Spleen (tissue), 11 donors: Measurements from ENCODE around the gene CDC42EP3. TPM values are rescaled to one million over a fixed set of nuclear protein-coding genes. Genes with fewer than 3 reads are reported as not detected.

Experiments used
- DNase-seq: peaks from one replicate; pipeline ENCODE4 v3.0.0-alpha.2; 2020
- H3K27ac ChIP-seq, 8 donors: fragments of 200-600 bp; sonication (generic) in 7 of 8; 1 replicate in 4 of 8; 2 replicates in 4 of 8; pipeline versions ENCODE4 v1.5.0 to v1.8.0; 2016 to 2021; ENCODE audit warnings: inconsistent platforms in 4 of 8, mild to moderate bottlenecking in 4 of 8, moderate library complexity in 1 of 8
- H3K27me3 ChIP-seq, 7 donors: fragments of 200-600 bp; sonication (generic) in 6 of 7; replicated peaks in 1 of 7; 1 replicate in 4 of 7; 2 replicates in 3 of 7; pipeline versions ENCODE4 v1.5.0 to v1.8.0; 2016 to 2021; ENCODE audit warnings: inconsistent platforms in 3 of 7, mild to moderate bottlenecking in 1 of 7
- H3K36me3 ChIP-seq, 6 donors: fragments of 200-600 bp; sonication (generic) in 5 of 6; 1 replicate in 4 of 6; 2 replicates in 2 of 6; pipeline versions ENCODE4 v1.5.0 to v1.8.0; 2016 to 2021; ENCODE audit warnings: inconsistent platforms in 2 of 6
- H3K4me1 ChIP-seq, 6 donors: fragments of 200-600 bp; sonication (generic) in 5 of 6; 1 replicate in 3 of 6; 2 replicates in 3 of 6; pipeline versions ENCODE4 v1.5.0 to v1.8.0; 2016 to 2021; ENCODE audit warnings: inconsistent platforms in 3 of 6
- H3K4me3 ChIP-seq, 8 donors: fragments of 200-600 bp; sonication (generic) in 7 of 8; 1 replicate in 4 of 8; 2 replicates in 4 of 8; pipeline versions ENCODE4 v1.5.0 to v1.8.0; 2016 to 2021; ENCODE audit warnings: inconsistent platforms in 4 of 8, mild to moderate bottlenecking in 4 of 8, moderate library complexity in 2 of 8
- H3K9me3 ChIP-seq, 8 donors: fragments of 200-600 bp; sonication (generic) in 7 of 8; 1 replicate in 4 of 8; 2 replicates in 4 of 8; pipeline versions ENCODE4 v1.5.0 to v1.8.0; 2016 to 2021; ENCODE audit warnings: inconsistent platforms in 4 of 8
- POLR2A ChIP-seq, 3 donors: fragments of 450-650 bp; IDR thresholded peaks; one replicate each; pipeline ENCODE4 v1.5.1; 2017; ENCODE audit warnings: antibody characterized with exemption in 3 of 3, mild to moderate bottlenecking in 1 of 3
- POLR2AphosphoS5 ChIP-seq, 3 donors: sonication (generic); formaldehyde crosslinking; IDR thresholded peaks; one replicate each; pipeline ENCODE4 v1.5.1; 2017; ENCODE audit warnings: antibody characterized with exemption in 3 of 3
- WGBS, 5 donors: extraction: QIAGEN DNeasy Blood & Tissue Kit in 3 of 5; methylation state at CpG; one replicate each; pipeline versions ENCODE4 v1.1.5 to v1.1.7; 2013 to 2018; 5-methylcytosine and 5-hydroxymethylcytosine counted together
- intact Hi-C: fragments of 100-400 bp; cut with DNase I; formaldehyde crosslinking; loops from one replicate; pipeline ENCODE4 v1.15.0; 2023; ENCODE audit warnings: low total_unique reads
- polyA plus RNA-seq, 3 donors: library from polyadenylated mRNA; stranded (reverse); fragments of 200-250 nt; gene quantifications; one replicate each; pipeline ENCODE4 v1.2.1, GENCODE V29; 2013
- total RNA-seq, 7 donors: library from RNA; depleted of rRNA in 3 of 7; stranded (reverse); fragments of >200 nt in 3 of 7; fragmentation: NEBNext Ultra II Directional in 4 of 7; extraction: Animal tissue kit (Norgen Biotek cat#: 25700) in 4 of 7; gene quantifications; one replicate each; pipeline versions ENCODE4 v1.1.0 to v1.2.1, GENCODE V29; 2016 to 2021
- TF ChIP-seq, protein P1 (sequence below), 11 experiments: fragments of 200-600 bp in 7 of 11; fragments of 450-650 bp in 4 of 11; sonication (generic) in 4 of 11; IDR thresholded peaks in 8 of 11; conservative IDR thresholded peaks in 3 of 11; 1 replicate in 7 of 11; 2 replicates in 4 of 11; pipeline versions ENCODE4 v1.4.0 to v1.8.0; 2016 to 2021; ENCODE audit warnings: antibody characterized with exemption in 11 of 11, inconsistent platforms in 4 of 11, mild to moderate bottlenecking in 1 of 11
- donor health status: healthy with polysubstance abuse.
- donor health status: DM: no; HTN: no; CAD: no; lungs with moderate emphysema.
- donor health status: DM: no; HTN: no; CAD: no.
- donor health status: Bipolar disorder and iron deficiency.
- donor health status: healthy.
- donor health status: DM: no; HTN: no; CAD: no.
- donor health status: DM: yes; HTN: yes; CAD: no.

Gene CDC42EP3
- total and polyA plus RNA-seq, 10 donors: 9.5 to 57.2 (median 41.2) TPM

DNA sequence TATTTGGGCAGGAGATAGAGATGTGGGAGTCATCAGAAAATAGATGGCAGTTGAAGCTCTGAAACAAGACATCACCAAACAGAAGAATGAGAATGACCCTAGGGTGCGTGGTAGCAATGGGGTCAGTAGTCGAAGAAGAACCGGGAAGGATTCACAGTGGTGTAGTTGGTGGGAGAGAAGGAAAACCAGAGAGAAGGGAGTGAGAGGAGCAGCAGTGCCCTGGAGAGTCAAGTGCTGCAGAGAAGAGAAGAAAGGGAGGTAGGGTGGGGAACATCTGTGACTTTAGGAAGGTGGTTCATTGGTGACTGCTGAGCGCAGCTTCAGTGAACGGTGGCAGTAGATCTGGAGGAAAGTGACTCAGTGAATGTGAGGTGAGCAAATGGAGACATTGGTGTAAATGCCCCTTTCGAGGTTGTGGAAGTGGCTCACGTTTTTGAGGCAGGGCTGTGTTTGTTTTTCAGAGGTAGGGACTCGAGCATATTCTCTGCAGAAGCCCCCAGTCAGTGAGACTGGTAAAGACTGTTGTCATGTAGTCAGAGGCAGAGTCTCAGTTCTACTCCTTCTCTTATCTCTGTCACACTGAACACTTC, 36.4 kb downstream of the CDC42EP3 start:
- Histone ChIP-seq H3K4me3 (peak overlapping the region in 1 of 8 donors; percentile 53), H3K36me3 (peaks cover 0 to 2% (median 0%) of the 10 kb centered on the region in 6 donors), H3K27ac (peak overlapping the region; percentile 13 to 91 (median 86)), H3K4me1 (peaks cover 15 to 59% (median 38%) of the 10 kb centered on the region in 6 donors), H3K9me3 (no peaks in the 10 kb centered on the region), H3K27me3 (no peaks in the 10 kb centered on the region)
- DNase-seq: no peak
- intact Hi-C loops: no loop called here
- WGBS, 5 donors: 60 to 68% (median 60%) methylated on average over 8 of the region's 8 CpGs
- TF ChIP-seq, protein P1, sequence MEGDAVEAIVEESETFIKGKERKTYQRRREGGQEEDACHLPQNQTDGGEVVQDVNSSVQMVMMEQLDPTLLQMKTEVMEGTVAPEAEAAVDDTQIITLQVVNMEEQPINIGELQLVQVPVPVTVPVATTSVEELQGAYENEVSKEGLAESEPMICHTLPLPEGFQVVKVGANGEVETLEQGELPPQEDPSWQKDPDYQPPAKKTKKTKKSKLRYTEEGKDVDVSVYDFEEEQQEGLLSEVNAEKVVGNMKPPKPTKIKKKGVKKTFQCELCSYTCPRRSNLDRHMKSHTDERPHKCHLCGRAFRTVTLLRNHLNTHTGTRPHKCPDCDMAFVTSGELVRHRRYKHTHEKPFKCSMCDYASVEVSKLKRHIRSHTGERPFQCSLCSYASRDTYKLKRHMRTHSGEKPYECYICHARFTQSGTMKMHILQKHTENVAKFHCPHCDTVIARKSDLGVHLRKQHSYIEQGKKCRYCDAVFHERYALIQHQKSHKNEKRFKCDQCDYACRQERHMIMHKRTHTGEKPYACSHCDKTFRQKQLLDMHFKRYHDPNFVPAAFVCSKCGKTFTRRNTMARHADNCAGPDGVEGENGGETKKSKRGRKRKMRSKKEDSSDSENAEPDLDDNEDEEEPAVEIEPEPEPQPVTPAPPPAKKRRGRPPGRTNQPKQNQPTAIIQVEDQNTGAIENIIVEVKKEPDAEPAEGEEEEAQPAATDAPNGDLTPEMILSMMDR (IDR thresholded peaks at IDR 0.05 in 8 of 11, conservative IDR thresholded peaks at IDR 0.05 in 3 of 11): no peak
- TF ChIP-seq POLR2A (IDR thresholded peaks at IDR 0.05) (no peak), POLR2AphosphoS5 (IDR thresholded peaks at IDR 0.05) (no peak)

DNA sequence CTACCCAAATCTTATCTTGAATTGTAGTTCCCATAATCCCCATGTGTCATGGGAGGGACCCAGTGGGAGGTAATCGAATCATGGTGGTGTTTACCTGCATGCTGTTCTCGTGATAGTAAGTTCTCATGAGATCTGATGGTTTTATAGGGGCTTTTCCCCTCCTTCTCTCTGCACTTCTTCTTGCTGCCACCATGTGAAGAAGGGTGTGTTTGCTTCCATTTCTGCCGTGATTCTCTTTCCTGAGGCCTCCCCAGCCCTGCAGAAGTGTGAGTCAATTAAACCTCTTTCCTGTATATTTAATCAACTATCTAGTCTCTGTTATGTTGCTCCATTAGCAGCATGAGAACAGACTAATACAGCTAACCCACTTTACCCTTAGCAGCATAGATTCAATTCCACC, 37.6 kb downstream of the CDC42EP3 start:
- Histone ChIP-seq H3K9me3 (no peaks in the 10 kb centered on the region), H3K4me3 (peak overlapping the region in 1 of 8 donors; percentile 53), H3K27ac (peak overlapping the region in 2 of 8 donors; percentile 90), H3K36me3 (no peaks in the 10 kb centered on the region), H3K27me3 (no peaks in the 10 kb centered on the region), H3K4me1 (peaks cover 15 to 59% (median 38%) of the 10 kb centered on the region in 6 donors)
- WGBS, 5 donors: 59 to 82% (median 75%) methylated on average over 3 of the region's 3 CpGs
- DNase-seq: no peak
- TF ChIP-seq POLR2AphosphoS5 (IDR thresholded peaks at IDR 0.05) (no peak), POLR2A (IDR thresholded peaks at IDR 0.05) (no peak)
- TF ChIP-seq, protein P1 (IDR thresholded peaks at IDR 0.05 in 8 of 11, conservative IDR thresholded peaks at IDR 0.05 in 3 of 11): no peak
- intact Hi-C loops: no loop called here

DNA sequence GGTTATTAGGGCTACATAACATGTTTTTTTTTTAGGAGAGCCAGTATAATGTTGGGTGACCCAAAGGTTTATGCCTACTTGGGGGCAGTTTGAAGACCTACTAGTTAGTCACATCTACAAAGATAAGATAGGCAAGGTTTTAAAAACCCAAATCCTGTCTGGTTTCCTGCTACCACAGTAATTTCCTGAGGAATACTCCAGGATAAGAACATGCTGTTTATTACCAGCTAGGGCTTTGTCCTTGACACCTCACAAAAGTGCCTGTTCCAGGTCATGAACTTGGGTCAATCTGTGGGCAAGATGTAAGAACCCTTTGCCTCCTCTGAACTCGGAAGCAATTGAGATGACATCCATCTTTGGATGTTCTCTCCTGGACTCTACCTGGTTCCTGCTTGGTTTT, 38.2 kb downstream of the CDC42EP3 start:
- intact Hi-C loops: no loop called here

DNA sequence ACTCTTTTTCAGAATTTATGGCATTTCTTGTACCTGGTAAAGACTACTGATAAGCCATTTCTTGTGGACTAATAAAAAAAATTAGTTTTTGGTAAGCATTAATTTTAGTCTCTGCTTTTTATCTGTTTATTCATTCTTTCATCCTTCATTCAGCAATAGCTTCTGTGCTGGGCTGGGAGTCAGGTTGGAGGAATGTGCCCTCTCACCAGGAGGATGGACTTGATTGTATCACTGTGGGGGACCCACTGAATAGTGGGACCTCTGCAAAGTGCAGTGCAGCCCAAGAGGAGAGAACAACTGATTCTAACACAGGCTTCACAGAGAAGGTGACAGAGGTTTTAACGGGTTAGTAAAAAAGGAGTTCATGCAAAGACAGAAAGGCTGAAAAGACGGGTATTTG, 39.1 kb downstream of the CDC42EP3 start:
- WGBS, 5 donors: 64 to 97% (median 88%) methylated on average over 2 of the region's 2 CpGs
- H3K4me1 ChIP-seq: peaks cover 12 to 46% (median 36%) of the 10 kb centered on the region in 6 donors
- intact Hi-C loops: no loop called here
- H3K27me3 ChIP-seq: no peaks in the 10 kb centered on the region
- H3K4me3 ChIP-seq: no peak overlapping the region
- DNase-seq: no peak
- H3K9me3 ChIP-seq: no peaks in the 10 kb centered on the region
- no peak overlapping the region for H3K27ac ChIP-seq
- H3K36me3 ChIP-seq: no peaks in the 10 kb centered on the region
- TF ChIP-seq, protein P1 (IDR thresholded peaks at IDR 0.05 in 8 of 11, conservative IDR thresholded peaks at IDR 0.05 in 3 of 11): no peak
- TF ChIP-seq POLR2AphosphoS5 (IDR thresholded peaks at IDR 0.05): no peak
- TF ChIP-seq POLR2A (IDR thresholded peaks at IDR 0.05): no peak

More for the DNA sequence above, 38.2 kb downstream of the CDC42EP3 start:
- Histone ChIP-seq H3K4me1 (peaks cover 15 to 54% (median 38%) of the 10 kb centered on the region in 6 donors), H3K27ac (peak overlapping the region in 1 of 8 donors; percentile 90), H3K9me3 (no peaks in the 10 kb centered on the region), H3K27me3 (no peaks in the 10 kb centered on the region), H3K4me3 (no peak overlapping the region), H3K36me3 (no peaks in the 10 kb centered on the region)
- no peak for TF ChIP-seq POLR2AphosphoS5 (IDR thresholded peaks at IDR 0.05)
- TF ChIP-seq, protein P1 (IDR thresholded peaks at IDR 0.05 in 8 of 11, conservative IDR thresholded peaks at IDR 0.05 in 3 of 11): no peak
- TF ChIP-seq POLR2A (IDR thresholded peaks at IDR 0.05): no peak
- 71 to 91% (median 82%) methylated on average over 1 of the region's 1 CpG for WGBS, 5 donors
- DNase-seq: no peak
